Mesenchymal stem cell (in vitro differentiated cells and primary cell): ENCODE data around the gene ADGRL3.
A peak's percentile ranks its signal among the peaks of the same experiment; 100 is the strongest.

Experiments
- DNase-seq: peaks from one replicate; pipeline ENCODE4 v3.0.0-alpha.2; 2013
- H2AFZ ChIP-seq: one replicate; pipeline ENCODE4 v1.6.1; 2013; ENCODE audit warnings: low read depth, mild to moderate bottlenecking, control low read depth, inconsistent platforms, low read length, moderate library complexity
- H2AK5ac ChIP-seq: 2 replicates; pipeline ENCODE4 v1.6.1; 2013; ENCODE audit warnings: low read length, moderate library complexity, mild to moderate bottlenecking, inconsistent platforms; ENCODE audit not compliant: severe bottlenecking
- H2BK120ac ChIP-seq: one replicate; pipeline ENCODE4 v1.6.1; 2013; ENCODE audit warnings: low read depth, mild to moderate bottlenecking, inconsistent platforms, low read length, moderate library complexity
- H2BK12ac ChIP-seq, 2 experiments: one replicate each; pipeline ENCODE4 v1.6.1; 2013; ENCODE audit warnings: inconsistent platforms in 2 of 2, low read length in 2 of 2, mild to moderate bottlenecking in 2 of 2, moderate library complexity in 2 of 2, control low read depth in 1 of 2
- H2BK15ac ChIP-seq: one replicate; pipeline ENCODE4 v1.6.1; 2013; ENCODE audit warnings: mild to moderate bottlenecking, low read depth, inconsistent platforms; ENCODE audit not compliant: poor library complexity, severe bottlenecking
- H2BK5ac ChIP-seq: 2 replicates; pipeline ENCODE4 v1.6.1; 2013; ENCODE audit warnings: low read depth, mild to moderate bottlenecking, low read length, control low read depth, inconsistent platforms; ENCODE audit not compliant: poor library complexity, severe bottlenecking
- H3K14ac ChIP-seq, 2 experiments: one replicate each; pipeline ENCODE4 v1.6.1; 2013; ENCODE audit warnings: inconsistent platforms in 2 of 2, low read length in 2 of 2, control low read depth in 1 of 2, mild to moderate bottlenecking in 1 of 2, moderate library complexity in 1 of 2
- H3K18ac ChIP-seq, 2 experiments: one replicate each; pipeline ENCODE4 v1.6.1; 2013; ENCODE audit warnings: inconsistent platforms in 2 of 2, low read length in 2 of 2, control low read depth in 1 of 2, low read depth in 1 of 2, mild to moderate bottlenecking in 1 of 2
- H3K23ac ChIP-seq, 2 experiments: one replicate each; pipeline ENCODE4 v1.6.1; 2013; ENCODE audit warnings: inconsistent platforms in 2 of 2, low read length in 2 of 2, mild to moderate bottlenecking in 2 of 2, moderate library complexity in 2 of 2, control low read depth in 1 of 2
- H3K27ac ChIP-seq: 2 replicates; pipeline ENCODE4 v1.5.1; 2013; ENCODE audit warnings: mild to moderate bottlenecking, moderate library complexity, low read length, control low read depth, inconsistent platforms; ENCODE audit not compliant: poor library complexity, severe bottlenecking
- H3K27me3 ChIP-seq, 2 experiments: 2 replicates each; pipeline versions ENCODE4 v1.6.1 to v1.7.0; 2013; ENCODE audit warnings: low read length in 2 of 2, mild to moderate bottlenecking in 2 of 2, moderate library complexity in 2 of 2, control low read depth in 1 of 2, inconsistent platforms in 1 of 2; ENCODE audit not compliant: control insufficient read depth in 1 of 2, insufficient read depth in 1 of 2
- H3K36me3 ChIP-seq, 2 experiments: 2 replicates each; pipeline versions ENCODE4 v1.6.1 to v1.7.0; 2013; ENCODE audit warnings: low read length in 2 of 2, control low read depth in 1 of 2, inconsistent platforms in 1 of 2, low read depth in 1 of 2, mild to moderate bottlenecking in 1 of 2; ENCODE audit not compliant: insufficient read depth in 2 of 2, control insufficient read depth in 1 of 2
- H3K4ac ChIP-seq, 2 experiments: one replicate each; pipeline ENCODE4 v1.6.1; 2013; ENCODE audit warnings: inconsistent platforms in 2 of 2, low read length in 2 of 2, mild to moderate bottlenecking in 2 of 2, moderate library complexity in 2 of 2, control low read depth in 1 of 2, low read depth in 1 of 2
- H3K4me1 ChIP-seq: 2 replicates; pipeline ENCODE4 v1.6.1; 2013; ENCODE audit warnings: low read depth, low read length, control low read depth; ENCODE audit not compliant: control insufficient read depth, insufficient read depth
- H3K4me2 ChIP-seq: 2 replicates; pipeline ENCODE4 v1.6.1; 2013; ENCODE audit warnings: low read length, mild to moderate bottlenecking, inconsistent platforms; ENCODE audit not compliant: poor library complexity, severe bottlenecking
- H3K4me3 ChIP-seq, 2 experiments: 2 replicates each; pipeline versions ENCODE4 v1.5.1 to v1.7.0; 2013; ENCODE audit warnings: low read length in 2 of 2, mild to moderate bottlenecking in 2 of 2, control low read depth in 1 of 2, low read depth in 1 of 2; ENCODE audit not compliant: insufficient read depth in 1 of 2
- H3K79me1 ChIP-seq: replicated peaks from 2 replicates; pipeline ENCODE4 v1.6.1; 2013; ENCODE audit warnings: mild to moderate bottlenecking, control low read depth, low read length, inconsistent platforms; ENCODE audit not compliant: poor library complexity, severe bottlenecking
- H3K9ac ChIP-seq: 2 replicates; pipeline ENCODE4 v1.7.0; 2013; ENCODE audit warnings: mild to moderate bottlenecking, low read length, moderate library complexity
- H3K9me3 ChIP-seq: 2 replicates; pipeline ENCODE4 v1.7.0; 2013; ENCODE audit warnings: mild to moderate bottlenecking, low read length; ENCODE audit not compliant: control insufficient read depth
- H4K8ac ChIP-seq: one replicate; pipeline ENCODE4 v1.6.1; 2013; ENCODE audit warnings: inconsistent platforms, mild to moderate bottlenecking, low read length, moderate library complexity
- H4K91ac ChIP-seq: one replicate; pipeline ENCODE4 v1.6.1; 2013; ENCODE audit warnings: mild to moderate bottlenecking, low read length, inconsistent platforms
- WGBS: methylation state at CpG from one replicate; pipeline ENCODE4 v1.1.7; 2013; ENCODE audit warnings: mixed read lengths; 5-methylcytosine and 5-hydroxymethylcytosine counted together

The ADGRL3 gene

DNA sequence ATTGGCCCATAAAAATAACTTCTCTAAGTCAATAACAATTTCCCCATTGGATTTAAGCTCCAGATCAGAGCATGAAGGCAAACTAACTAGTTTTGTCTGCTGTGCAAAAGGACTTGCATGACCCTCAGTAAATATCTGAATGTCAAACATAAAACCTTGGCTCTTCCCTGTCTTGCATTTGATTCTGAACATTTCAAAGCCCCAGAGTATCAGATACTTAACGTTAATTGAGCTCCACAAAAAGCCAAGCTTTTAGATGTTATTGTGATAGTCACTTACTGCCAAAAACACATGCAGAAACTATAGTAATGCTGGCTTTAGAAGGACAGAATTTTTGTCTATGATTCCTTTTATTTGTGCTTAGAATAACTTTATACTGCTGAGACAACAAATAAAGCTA lies 664.2 kb downstream of the ADGRL3 start:
- Histone ChIP-seq H4K8ac (no peak overlapping the region), H3K27ac (no peak overlapping the region), H4K91ac (no peak overlapping the region), H3K9me3 (peaks cover 2% of the 10 kb centered on the region), H3K4me2 (no peak overlapping the region), H2BK120ac (no peak overlapping the region), H3K4me1 (no peaks in the 10 kb centered on the region), H3K4me3 (no peak overlapping the region), H3K27me3 (no peaks in the 10 kb centered on the region), H2BK5ac (no peak overlapping the region), H2BK15ac (no peak overlapping the region), H3K18ac (no peak overlapping the region), H3K14ac (no peak overlapping the region), H3K79me1 (no peaks in the 10 kb centered on the region), H3K4ac (no peak overlapping the region), H3K36me3 (no peaks in the 10 kb centered on the region), H2AFZ (no peak overlapping the region), H2AK5ac (no peak overlapping the region), H2BK12ac (no peak overlapping the region), H3K23ac (no peak overlapping the region), H3K9ac (no peak overlapping the region)
- WGBS: 83% methylated on average over 1 of the region's 1 CpG
- no peak for DNase-seq

DNA sequence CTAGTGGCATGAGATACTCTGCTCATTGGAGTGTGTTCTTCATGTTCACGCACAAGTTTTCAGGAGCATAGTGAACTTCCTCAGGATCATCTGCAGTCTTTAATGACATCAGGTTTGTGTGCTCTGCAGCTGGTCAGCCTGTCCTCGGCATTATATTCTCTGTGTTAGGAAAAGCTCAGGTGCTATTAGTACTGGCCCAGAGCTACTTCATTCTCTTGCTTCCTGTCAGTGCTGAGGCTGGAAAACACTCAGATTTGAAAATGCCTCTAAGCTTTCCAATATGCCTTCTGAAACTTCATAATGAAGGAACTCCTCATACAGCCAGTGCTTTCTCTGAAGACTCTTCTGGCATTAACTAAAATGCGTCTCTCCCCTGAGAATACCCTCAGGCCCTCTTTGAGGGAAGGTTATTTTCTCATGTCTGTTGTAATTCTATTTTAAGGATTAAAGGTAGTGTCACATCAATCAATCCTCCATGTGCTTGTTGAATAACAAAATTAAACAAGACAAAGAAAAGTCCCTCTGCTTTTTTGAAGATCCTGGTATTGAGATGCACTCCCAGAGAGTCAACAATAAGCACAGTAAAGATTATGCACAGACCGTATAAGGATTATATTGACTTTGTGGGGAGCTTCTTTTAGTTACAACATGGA lies 666.4 kb downstream of the ADGRL3 start:
- Histone ChIP-seq H3K9me3 (peaks cover 2% of the 10 kb centered on the region), H3K18ac (no peak overlapping the region), H4K91ac (no peak overlapping the region), H3K23ac (no peak overlapping the region), H2BK5ac (no peak overlapping the region), H3K9ac (no peak overlapping the region), H3K4me3 (no peak overlapping the region), H2AK5ac (no peak overlapping the region), H3K27me3 (no peaks in the 10 kb centered on the region), H3K36me3 (no peaks in the 10 kb centered on the region), H2BK15ac (no peak overlapping the region), H2AFZ (no peak overlapping the region), H2BK12ac (no peak overlapping the region), H3K79me1 (no peaks in the 10 kb centered on the region), H3K4me2 (no peak overlapping the region), H3K4me1 (no peaks in the 10 kb centered on the region), H3K27ac (no peak overlapping the region), H3K14ac (no peak overlapping the region), H4K8ac (no peak overlapping the region), H3K4ac (no peak overlapping the region), H2BK120ac (no peak overlapping the region)
- WGBS: 96% methylated on average over 3 of the region's 4 CpGs
- no peak for DNase-seq

DNA sequence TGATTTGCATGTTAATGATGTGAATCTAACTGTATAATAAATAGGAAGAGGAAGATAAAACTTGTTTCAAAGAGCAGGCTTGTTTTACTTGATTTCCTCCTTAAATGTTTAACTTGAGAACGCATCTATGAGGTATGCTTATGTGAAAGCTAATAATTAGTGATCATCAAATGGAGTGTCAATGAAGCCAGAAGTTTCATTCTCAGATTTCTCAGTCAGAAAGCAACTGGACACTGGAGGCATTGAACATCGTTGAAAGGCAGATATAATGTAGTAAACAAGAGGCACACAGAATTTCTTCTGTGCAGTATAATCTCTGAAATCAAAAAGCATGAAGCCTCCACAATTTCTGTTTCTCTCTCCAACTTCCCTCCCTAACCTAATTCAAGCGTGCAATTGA lies 672.9 kb downstream of the ADGRL3 start:
- H2BK15ac ChIP-seq: no peak overlapping the region
- H3K4me1 ChIP-seq: no peaks in the 10 kb centered on the region
- H2BK120ac ChIP-seq: no peak overlapping the region
- H3K36me3 ChIP-seq: no peaks in the 10 kb centered on the region
- no peaks in the 10 kb centered on the region for H3K27me3 ChIP-seq
- no peak overlapping the region for H3K4ac ChIP-seq
- DNase-seq: no peak
- H2AFZ ChIP-seq: no peak overlapping the region
- H4K91ac ChIP-seq: no peak overlapping the region
- no peak overlapping the region for H3K14ac ChIP-seq
- H3K9me3 ChIP-seq: peaks cover 6% of the 10 kb centered on the region
- H3K27ac ChIP-seq: no peak overlapping the region
- H2BK5ac ChIP-seq: no peak overlapping the region
- H3K9ac ChIP-seq: no peak overlapping the region
- H4K8ac ChIP-seq: no peak overlapping the region
- H3K4me3 ChIP-seq: no peak overlapping the region
- H3K4me2 ChIP-seq: no peak overlapping the region
- H3K79me1 ChIP-seq: no peaks in the 10 kb centered on the region
- H2BK12ac ChIP-seq: no peak overlapping the region
- no peak overlapping the region for H2AK5ac ChIP-seq
- H3K23ac ChIP-seq: no peak overlapping the region
- WGBS: 92% methylated on average over 2 of the region's 3 CpGs
- no peak overlapping the region for H3K18ac ChIP-seq

DNA sequence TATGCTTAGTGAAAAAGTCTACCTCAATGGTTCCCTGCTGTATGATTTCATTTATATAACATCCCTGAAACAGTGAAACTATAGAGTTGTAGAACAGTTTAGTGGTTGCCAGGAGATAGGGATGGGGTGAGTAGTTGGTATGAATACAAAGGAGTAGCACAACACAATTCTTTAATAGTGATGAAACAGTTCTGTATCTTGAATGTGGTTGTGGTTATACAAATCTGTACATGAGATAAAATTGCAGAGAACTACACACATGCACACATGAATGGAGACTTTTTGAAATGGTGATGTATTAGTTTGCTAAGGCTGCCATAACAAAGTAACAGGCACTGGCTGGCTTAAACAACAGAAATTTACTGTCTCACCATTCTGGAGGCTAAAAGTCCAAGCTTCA lies 677.1 kb downstream of the ADGRL3 start:
- H4K91ac ChIP-seq: no peak overlapping the region
- H2BK120ac ChIP-seq: no peak overlapping the region
- no peaks in the 10 kb centered on the region for H3K79me1 ChIP-seq
- H4K8ac ChIP-seq: no peak overlapping the region
- H3K4ac ChIP-seq: no peak overlapping the region
- no peaks in the 10 kb centered on the region for H3K27me3 ChIP-seq
- no peak overlapping the region for H3K18ac ChIP-seq
- H2AK5ac ChIP-seq: no peak overlapping the region
- H3K9ac ChIP-seq: no peak overlapping the region
- H3K4me3 ChIP-seq: no peak overlapping the region
- DNase-seq: peak; percentile 5
- H3K14ac ChIP-seq: no peak overlapping the region
- no peak overlapping the region for H2AFZ ChIP-seq
- no peak overlapping the region for H3K27ac ChIP-seq
- no peak overlapping the region for H2BK15ac ChIP-seq
- no peak overlapping the region for H2BK12ac ChIP-seq
- H3K36me3 ChIP-seq: no peaks in the 10 kb centered on the region
- H3K9me3 ChIP-seq: peaks cover 6% of the 10 kb centered on the region
- no peak overlapping the region for H2BK5ac ChIP-seq
- H3K23ac ChIP-seq: no peak overlapping the region
- H3K4me2 ChIP-seq: no peak overlapping the region
- H3K4me1 ChIP-seq: no peaks in the 10 kb centered on the region
